Urothelium cell line (cell line): ENCODE measurements around the gene IDH2.
"Not testable (repeated sequence)": the region's sequence is repeated elsewhere in the genome, so short reads cannot be mapped to it uniquely, and the experiment has no call there.

Experiments used
- DNase-seq: peaks from one replicate; pipeline ENCODE4 v3.0.0; 2011; ENCODE audit warnings: low spot score, mixed read lengths
- FAIRE-seq: peaks from 2 replicates; lab custom pipeline; 2011; peaks lifted over from hg19 to GRCh38; lab: Jason Lieb, UNC

The IDH2 gene

DNA sequence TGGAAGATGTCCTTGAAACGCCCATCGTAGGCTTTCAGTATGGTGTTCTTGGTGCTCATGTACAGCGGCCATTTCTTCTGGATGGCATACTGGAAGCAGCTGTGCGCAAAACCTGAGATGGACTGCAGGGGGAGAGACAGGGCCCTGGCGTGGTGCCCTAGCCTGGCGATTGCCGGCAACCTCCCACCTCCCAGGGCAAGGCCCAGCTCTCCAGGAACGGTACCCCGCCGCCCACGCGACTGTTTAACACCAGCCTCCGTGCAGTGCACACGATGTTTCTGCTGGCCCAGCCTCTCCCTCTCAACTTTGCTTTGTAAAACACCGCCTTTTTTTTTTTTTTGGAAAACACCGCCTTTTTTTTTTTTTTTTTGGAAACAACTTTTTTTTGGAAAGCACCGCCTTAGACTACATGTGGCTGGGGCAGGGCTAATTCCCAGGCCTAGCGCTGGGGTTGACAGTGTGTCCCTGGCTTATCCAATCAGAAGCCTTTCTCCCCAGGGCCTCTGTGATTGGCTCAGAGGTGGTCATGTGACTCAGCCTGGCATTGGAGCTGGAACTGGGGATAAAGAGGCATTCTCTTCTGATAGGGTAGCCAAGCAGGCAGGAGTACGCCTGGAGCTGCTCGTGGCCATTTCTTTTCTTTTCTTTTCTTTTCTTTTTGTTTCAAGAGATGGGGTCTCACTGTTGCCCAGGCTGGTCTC is 14.7 kb downstream of the IDH2 start:
- DNase-seq: peak; percentile 84

DNA sequence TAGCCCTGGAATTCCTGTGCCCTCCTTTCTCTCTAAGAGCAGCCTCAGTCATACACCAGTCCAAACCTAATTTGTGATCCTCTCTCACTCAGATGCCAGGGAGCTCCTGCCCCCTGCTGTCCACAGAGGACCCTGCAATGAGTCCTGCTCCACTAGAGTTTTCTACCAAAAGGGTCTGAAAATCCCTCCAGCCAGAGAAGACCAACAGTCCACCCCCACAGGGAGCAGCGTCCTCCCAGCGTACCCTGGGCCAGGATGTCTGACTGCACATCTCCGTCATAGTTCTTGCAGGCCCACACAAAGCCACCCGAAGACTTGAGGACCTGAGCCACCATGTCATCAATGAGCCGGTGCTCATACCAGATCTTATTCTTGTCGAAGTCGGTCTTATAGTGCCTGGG is 15.4 kb downstream of the IDH2 start:
- FAIRE-seq (no peak), DNase-seq (peak; percentile 70)

More for the DNA sequence above, 14.7 kb downstream of the IDH2 start:
- peak; percentile 58 for FAIRE-seq

DNA sequence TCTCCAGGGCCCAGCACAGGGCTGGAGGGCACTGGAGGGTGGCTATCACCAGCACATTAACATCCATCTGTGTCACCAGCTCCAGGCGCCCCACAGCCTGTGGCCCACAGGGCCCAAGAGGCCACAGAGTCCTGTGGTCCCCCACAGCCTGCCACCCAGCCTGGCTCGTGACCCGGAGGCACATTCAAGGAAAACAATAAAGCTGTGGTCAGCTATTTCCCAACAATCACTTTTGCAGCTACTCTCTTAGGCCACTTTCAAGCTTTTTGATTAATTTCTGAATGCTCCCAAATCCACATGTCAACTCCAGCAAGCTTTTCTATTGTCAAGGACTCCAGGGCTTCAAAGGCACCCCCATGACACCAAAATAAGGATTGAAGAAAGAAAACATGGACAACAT is 16.7 kb downstream of the IDH2 start:
- DNase-seq (no peak), FAIRE-seq (no peak)

GRCh38 chr15:90084876-90085423 is 17.3 kb downstream of the IDH2 start:
- DNase-seq (no peak), FAIRE-seq (no peak)

DNA sequence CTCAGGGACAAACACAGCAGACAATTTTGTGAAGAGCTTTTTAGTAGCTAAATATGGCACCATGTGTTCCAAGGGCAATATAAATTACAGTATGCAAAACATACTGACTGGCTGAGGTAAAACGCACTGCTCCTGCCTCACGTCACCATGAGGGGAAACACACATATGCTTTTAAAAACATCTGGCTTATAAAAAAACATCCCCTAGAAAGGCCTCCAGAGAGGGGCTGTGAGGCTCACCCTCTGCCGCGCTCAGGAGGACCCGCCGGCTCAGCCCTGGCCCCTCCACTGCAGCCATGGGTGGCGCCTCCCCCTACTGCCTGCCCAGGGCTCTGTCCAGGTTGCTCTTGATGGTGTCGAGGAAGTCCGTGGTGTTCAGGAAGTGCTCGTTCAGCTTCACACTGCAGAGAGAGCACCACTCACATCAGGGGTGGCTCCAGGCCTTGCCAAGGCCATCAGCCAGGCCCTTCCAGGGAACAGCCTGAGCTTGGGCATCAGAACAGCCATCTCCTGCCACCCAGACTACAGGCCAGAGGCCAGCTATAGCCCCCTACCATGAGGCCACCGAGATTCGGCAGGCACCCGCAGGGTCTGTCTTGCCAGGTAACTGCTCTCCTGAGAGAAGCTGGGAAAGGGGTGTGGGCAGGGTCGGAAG is 18.2 kb downstream of the IDH2 start:
- FAIRE-seq: no peak
- DNase-seq: no peak

DNA sequence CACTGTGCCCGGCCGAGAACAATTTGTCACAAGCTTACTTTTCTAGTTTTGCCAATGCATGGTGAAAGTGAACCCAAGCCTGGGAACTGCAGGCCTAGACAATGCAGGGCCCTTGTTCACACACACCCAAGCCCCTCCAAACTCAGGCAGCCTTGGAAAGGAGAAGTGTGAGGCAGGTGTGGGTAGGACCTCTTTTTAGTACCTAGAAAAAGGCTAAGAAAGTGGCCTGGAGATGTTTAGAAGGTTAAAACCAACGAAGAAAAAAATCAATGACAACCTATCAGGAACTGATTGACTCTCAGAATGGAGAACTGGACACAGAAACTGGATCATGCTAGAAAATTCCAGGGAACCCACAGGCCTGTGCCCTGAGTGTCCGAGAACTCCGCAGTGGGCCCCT is 18.8 kb downstream of the IDH2 start:
- FAIRE-seq (no peak), DNase-seq (no peak)

- no peak for FAIRE-seq
These were observed 20.0 kb downstream of the IDH2 start for GRCh38 chr15:90082140-90082715.

DNA sequence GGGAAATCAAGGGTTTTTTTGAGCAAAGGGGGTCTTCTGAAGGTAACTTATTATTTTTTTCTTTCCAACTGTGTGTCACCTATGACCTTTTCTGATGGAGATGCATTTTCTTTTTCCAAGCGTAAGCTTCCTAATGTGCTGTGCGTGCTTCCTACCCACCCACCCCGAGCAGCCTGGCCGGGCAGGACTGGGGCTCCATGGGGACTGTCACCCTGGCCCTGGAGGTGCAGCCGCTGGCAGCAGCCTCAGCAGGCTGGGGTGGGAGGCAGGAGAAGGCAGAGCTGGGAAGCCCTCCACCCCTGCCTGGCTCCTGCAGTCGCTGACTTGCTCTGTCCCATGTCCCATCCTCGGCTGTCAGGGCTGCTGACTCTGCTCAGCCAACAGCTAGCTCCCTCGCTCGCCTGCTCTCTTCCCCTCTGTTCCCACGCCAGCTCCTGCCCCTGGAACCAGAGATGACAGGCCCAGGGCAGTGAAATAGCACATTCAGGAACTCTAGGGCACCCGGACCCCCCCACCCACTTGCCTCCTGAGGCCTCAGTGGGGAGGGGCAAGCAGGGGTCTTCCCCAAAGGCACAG is 21.4 kb downstream of the IDH2 start:
- DNase-seq: no peak
- no peak for FAIRE-seq

More at GRCh38 chr15:90082140-90082715, 20.0 kb downstream of the IDH2 start:
- no peak for DNase-seq

- no peak for FAIRE-seq
- no peak for DNase-seq
These were observed 21.9 kb downstream of the IDH2 start for GRCh38 chr15:90080458-90080755.

- DNase-seq (no peak), FAIRE-seq (no peak)
These were observed 22.4 kb downstream of the IDH2 start for GRCh38 chr15:90079619-90080457.

DNA sequence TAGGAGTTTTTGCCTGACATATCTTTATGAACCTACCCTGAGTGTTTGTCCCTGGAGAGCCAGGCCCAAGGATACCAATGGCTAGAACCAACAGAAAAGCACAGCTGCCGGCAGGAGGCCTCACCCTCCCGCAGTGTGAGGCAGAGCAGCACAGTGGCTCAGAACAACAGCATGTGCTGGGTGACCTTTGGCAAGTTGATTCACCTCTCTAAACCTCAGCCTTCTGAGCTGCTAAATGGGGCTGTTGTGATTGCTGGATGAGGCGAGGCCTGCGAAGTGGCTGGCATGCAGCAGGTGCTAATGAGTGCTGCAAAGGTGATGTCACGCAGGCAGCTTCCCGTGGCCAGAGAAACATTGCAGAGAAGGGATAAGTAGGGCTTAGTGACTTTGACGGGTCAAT is 23.3 kb downstream of the IDH2 start:
- DNase-seq: no peak

DNA sequence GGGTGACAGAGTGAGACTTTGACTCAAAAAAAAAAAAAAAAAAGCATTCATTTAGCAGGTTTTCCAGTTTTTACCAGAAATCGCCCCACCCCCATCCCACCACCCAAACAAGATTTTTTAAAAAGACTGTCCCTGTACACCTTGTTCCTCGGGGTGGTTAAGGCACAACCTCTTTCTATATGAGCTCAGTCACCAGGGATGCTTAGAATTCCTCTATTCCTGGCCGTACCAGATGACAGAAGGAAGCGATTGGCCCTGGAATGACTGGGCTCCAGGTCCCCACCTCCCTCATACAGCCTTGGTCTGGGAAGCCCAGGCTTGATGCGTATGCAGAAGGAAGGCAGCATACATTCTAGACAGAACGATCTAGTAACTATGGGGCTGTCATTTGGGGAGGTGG is 25.6 kb downstream of the IDH2 start:
- no peak for DNase-seq
- no peak for FAIRE-seq

More for the DNA sequence above, 23.3 kb downstream of the IDH2 start:
- FAIRE-seq: no peak

- FAIRE-seq (no peak), DNase-seq (no peak)
These were observed 26.6 kb downstream of the IDH2 start for GRCh38 chr15:90075420-90076289.

- DNase-seq (no peak), FAIRE-seq (no peak)
These were observed 27.4 kb downstream of the IDH2 start for GRCh38 chr15:90074916-90075315.

DNA sequence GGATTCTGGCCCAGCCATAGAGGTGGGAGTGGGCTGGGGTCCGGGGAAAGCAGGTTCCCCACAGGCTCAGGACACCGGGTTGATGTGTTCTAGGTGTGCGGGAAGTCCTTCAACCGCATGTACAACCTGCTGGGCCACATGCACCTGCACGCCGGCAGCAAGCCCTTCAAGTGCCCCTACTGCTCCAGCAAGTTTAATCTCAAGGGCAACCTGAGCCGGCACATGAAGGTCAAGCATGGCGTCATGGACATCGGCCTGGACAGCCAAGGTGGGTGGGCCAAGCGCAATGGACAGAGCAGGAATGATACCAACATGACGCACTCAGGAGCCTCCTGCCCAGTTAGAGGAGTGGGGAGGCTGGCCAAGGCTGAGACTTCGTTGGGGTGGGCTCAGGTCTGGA is 28.2 kb downstream of the IDH2 start:
- FAIRE-seq (no peak), DNase-seq (no peak)

- no peak for FAIRE-seq
- DNase-seq: no peak
These were observed 29.2 kb downstream of the IDH2 start for GRCh38 chr15:90072978-90073640.

- no peak for FAIRE-seq
- peak; percentile 72 for DNase-seq
These were observed 31.0 kb downstream of the IDH2 start for GRCh38 chr15:90071220-90071807.

- FAIRE-seq, DNase-seq: not testable (repeated sequence)
These were observed 31.6 kb downstream of the IDH2 start for GRCh38 chr15:90070623-90071022.
